GM12864 (cell line): ENCODE measurements around the gene F8A2.

Source experiments
- DNase-seq: peaks from one replicate; pipeline ENCODE4 v3.0.0-alpha.2; 2011; ENCODE audit warnings: low read depth
- H3K4me3 ChIP-seq: 2 replicates; pipeline ENCODE4 v1.5.1; 2011; ENCODE audit warnings: mild to moderate bottlenecking, low read depth, low read length, control low read depth
- TF ChIP-seq, protein P1 (sequence below): IDR thresholded peaks from 2 replicates; pipeline ENCODE4 v1.5.1; 2011; ENCODE audit warnings: low read depth, mild to moderate bottlenecking, moderate library complexity, low read length, control low read depth, inconsistent platforms; ENCODE audit errors: missing control alignments

Gene F8A2

DNA sequence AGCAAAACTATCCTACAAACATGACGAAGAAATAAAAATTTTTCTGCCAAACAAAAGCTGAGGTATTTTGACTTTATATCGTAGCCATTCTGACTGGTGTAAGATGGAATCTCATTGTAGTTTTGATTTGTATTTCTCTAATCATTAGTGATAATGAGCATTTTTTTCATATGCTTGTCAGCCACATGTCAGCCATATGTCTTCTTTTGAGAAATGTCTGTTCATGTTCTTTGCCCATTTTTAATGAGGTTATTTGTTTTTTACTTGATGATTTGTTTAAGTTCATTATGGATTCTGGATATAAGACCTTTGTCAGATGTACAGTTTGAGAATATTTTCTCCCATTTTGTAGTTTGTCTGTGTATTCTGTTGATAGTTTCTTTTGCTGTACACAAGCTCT, 24.5 kb downstream of the F8A2 start:
- no peak overlapping the region for H3K4me3 ChIP-seq
- TF ChIP-seq, protein P1, sequence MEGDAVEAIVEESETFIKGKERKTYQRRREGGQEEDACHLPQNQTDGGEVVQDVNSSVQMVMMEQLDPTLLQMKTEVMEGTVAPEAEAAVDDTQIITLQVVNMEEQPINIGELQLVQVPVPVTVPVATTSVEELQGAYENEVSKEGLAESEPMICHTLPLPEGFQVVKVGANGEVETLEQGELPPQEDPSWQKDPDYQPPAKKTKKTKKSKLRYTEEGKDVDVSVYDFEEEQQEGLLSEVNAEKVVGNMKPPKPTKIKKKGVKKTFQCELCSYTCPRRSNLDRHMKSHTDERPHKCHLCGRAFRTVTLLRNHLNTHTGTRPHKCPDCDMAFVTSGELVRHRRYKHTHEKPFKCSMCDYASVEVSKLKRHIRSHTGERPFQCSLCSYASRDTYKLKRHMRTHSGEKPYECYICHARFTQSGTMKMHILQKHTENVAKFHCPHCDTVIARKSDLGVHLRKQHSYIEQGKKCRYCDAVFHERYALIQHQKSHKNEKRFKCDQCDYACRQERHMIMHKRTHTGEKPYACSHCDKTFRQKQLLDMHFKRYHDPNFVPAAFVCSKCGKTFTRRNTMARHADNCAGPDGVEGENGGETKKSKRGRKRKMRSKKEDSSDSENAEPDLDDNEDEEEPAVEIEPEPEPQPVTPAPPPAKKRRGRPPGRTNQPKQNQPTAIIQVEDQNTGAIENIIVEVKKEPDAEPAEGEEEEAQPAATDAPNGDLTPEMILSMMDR: no peak
- no peak for DNase-seq

- no peak for DNase-seq
- no peak overlapping the region for H3K4me3 ChIP-seq
- TF ChIP-seq, protein P1: no peak
Observed at GRCh38 chrX:155417769-155418168, 35.9 kb downstream of the F8A2 start.
